Skeletal muscle satellite cell (primary cell): ENCODE measurements around the gene FBLN2.

Source experiments
- H3K27me3 ChIP-seq: 2 replicates; pipeline ENCODE4 v1.7.0; 2013; ENCODE audit warnings: low read length; ENCODE audit not compliant: control insufficient read depth, insufficient read depth
- H3K36me3 ChIP-seq: 2 replicates; pipeline ENCODE4 v1.7.0; 2013; ENCODE audit warnings: mild to moderate bottlenecking, control low read depth, low read length; ENCODE audit not compliant: insufficient read depth
- H3K4me1 ChIP-seq: 2 replicates; pipeline ENCODE4 v1.7.0; 2013; ENCODE audit warnings: low read length; ENCODE audit not compliant: control insufficient read depth, insufficient read depth
- H3K4me2 ChIP-seq: 2 replicates; pipeline ENCODE4 v1.7.0; 2013; ENCODE audit warnings: mild to moderate bottlenecking, low read length
- H3K4me3 ChIP-seq: 2 replicates; pipeline ENCODE4 v1.7.0; 2013; ENCODE audit warnings: low read length
- H3K9ac ChIP-seq: 2 replicates; pipeline ENCODE4 v1.7.0; 2013; ENCODE audit warnings: mild to moderate bottlenecking, low read depth, low read length, moderate library complexity
- H3K9me3 ChIP-seq: replicated peaks from 2 replicates; pipeline ENCODE4 v1.7.0; 2013; ENCODE audit warnings: mild to moderate bottlenecking, control low read depth, low read length

FBLN2 gene

DNA sequence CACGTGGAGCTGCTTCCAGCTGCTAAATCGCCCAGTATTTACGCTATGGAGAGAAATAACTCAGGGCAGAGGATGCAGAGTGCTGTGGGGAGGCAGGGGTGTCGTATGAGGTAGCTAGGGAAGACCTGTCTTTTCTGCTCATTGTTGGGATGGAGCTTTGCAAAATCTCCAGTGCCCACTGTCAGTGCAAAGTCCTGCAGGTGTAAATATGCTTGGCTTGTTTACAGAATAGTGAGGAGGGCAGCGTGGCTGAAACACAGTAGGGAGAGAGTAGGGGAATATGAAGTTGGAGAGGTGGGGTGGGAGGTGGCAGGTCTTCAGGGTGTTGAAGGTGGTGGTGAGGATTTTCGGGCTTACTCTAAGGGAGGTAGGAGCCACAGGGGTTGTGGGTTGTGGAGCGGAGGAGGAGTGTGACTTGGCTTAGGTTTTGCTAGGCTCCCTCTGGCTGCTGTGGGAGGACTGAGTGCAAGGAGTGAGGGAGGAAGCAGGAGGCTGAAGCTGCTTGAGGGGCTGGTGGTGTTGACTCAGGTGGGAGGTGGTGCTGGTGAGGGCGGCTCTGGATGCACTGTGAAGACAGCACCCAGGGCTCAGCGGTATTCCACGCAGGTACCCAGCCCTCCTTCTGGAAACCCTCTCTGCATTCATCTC, 125.7 kb downstream of the FBLN2 start:
- Histone ChIP-seq H3K9me3 (no peaks in the 10 kb centered on the region), H3K36me3 (no peaks in the 10 kb centered on the region), H3K4me1 (no peaks in the 10 kb centered on the region), H3K4me2 (no peak overlapping the region), H3K27me3 (no peaks in the 10 kb centered on the region), H3K4me3 (no peak overlapping the region), H3K9ac (no peak overlapping the region)

- H3K27me3 ChIP-seq = no peaks in the 10 kb centered on the region
- H3K4me1 ChIP-seq = no peaks in the 10 kb centered on the region
- no peaks in the 10 kb centered on the region for H3K36me3 ChIP-seq
- H3K4me3 ChIP-seq = no peak overlapping the region
- H3K9me3 ChIP-seq = no peaks in the 10 kb centered on the region
- no peak overlapping the region for H3K9ac ChIP-seq
- H3K4me2 ChIP-seq = no peak overlapping the region
These were observed 127.6 kb downstream of the FBLN2 start for GRCh38 chr3:13676356-13677017.

DNA sequence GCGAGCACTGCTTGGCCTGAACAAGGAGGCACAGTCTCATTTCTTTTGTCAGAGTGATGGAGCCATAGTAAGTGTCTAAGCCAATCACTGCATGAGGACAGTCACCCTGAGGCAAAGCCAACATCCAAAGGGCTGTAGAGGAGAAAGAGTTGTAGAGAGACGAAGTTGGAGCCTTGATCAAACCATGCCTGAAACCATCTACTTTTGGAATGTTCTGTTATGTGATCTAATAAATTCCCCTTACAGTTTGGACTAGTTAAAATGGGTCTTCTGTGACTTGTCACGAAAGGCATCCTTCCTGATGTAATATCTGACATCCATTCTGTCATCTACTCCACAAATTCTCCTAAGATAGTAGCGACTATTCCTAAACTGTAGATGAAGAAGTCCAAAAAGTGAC, 128.3 kb downstream of the FBLN2 start:
- H3K4me3 ChIP-seq = no peak overlapping the region
- no peaks in the 10 kb centered on the region for H3K36me3 ChIP-seq
- no peak overlapping the region for H3K4me2 ChIP-seq
- H3K4me1 ChIP-seq = no peaks in the 10 kb centered on the region
- peaks cover 5% of the 10 kb centered on the region for H3K9me3 ChIP-seq
- no peaks in the 10 kb centered on the region for H3K27me3 ChIP-seq
- no peak overlapping the region for H3K9ac ChIP-seq

- no peaks in the 10 kb centered on the region for H3K27me3 ChIP-seq
- no peak overlapping the region for H3K4me2 ChIP-seq
- no peaks in the 10 kb centered on the region for H3K36me3 ChIP-seq
- H3K9me3 ChIP-seq = peaks cover 6% of the 10 kb centered on the region
- H3K4me3 ChIP-seq = no peak overlapping the region
- H3K9ac ChIP-seq = no peak overlapping the region
- no peaks in the 10 kb centered on the region for H3K4me1 ChIP-seq
These were observed 133.0 kb downstream of the FBLN2 start for GRCh38 chr3:13681931-13682330.

DNA sequence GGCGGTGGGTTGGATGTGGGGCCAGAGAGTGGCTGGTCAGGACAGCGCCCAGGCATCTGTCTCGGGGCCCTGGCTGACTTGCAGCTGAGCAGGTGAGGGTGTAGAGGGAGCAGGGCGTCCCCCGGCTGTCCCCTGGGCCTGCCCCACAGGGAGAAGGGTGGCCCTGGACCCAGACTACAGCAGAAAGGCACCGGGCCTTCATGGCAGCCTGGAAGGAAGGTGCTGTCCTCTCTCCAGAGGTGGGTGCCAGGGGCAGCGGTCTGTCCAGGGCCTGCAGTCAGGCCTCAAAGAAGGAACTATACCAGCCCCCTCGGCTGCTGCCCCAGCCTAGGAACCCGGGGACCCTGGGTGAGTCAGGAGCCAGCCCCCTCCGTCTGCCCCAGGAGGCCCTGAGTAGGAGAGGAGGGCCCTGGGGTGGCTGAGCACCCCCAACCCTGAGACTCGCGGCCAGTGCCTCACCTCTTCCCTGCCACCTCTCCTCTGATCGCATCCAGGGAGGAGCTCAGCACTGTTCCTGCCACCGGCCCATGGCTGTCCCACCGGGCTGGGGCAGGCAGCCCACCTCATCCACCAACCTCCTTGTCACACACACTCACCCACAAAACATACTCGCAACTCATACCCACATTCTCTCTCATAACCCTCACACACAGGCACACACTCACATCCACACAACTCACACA, 133.5 kb downstream of the FBLN2 start:
- Histone ChIP-seq H3K4me1 (no peaks in the 10 kb centered on the region), H3K9me3 (peaks cover 6% of the 10 kb centered on the region), H3K36me3 (no peaks in the 10 kb centered on the region), H3K4me2 (no peak overlapping the region), H3K4me3 (no peak overlapping the region), H3K9ac (no peak overlapping the region), H3K27me3 (no peaks in the 10 kb centered on the region)

GRCh38 chr3:13683288-13683687, 134.4 kb downstream of the FBLN2 start:
- peaks cover 6% of the 10 kb centered on the region for H3K9me3 ChIP-seq
- no peak overlapping the region for H3K4me2 ChIP-seq
- H3K4me1 ChIP-seq = no peaks in the 10 kb centered on the region
- no peaks in the 10 kb centered on the region for H3K36me3 ChIP-seq
- H3K4me3 ChIP-seq = no peak overlapping the region
- no peaks in the 10 kb centered on the region for H3K27me3 ChIP-seq
- no peak overlapping the region for H3K9ac ChIP-seq

DNA sequence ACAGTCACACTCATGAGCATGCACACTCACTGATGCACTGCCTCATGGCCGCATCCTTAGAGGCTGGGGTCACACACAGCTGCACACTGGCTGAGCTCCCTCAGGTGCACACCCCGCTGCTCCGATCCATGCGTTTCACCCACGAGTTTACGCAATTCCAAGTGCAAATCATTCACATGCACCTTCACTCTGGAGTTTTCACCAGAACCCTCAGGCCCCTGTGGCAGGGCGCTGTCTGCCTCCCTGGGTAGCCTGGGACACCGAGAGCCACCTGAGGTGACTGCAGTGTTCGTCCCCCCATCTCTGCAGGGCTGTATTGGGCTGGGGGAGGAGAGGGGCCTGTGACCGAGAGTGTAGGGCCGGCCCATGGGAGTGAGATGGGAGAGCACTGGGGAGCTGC, 134.8 kb downstream of the FBLN2 start:
- no peaks in the 10 kb centered on the region for H3K36me3 ChIP-seq

GRCh38 chr3:13684350-13684749, 135.4 kb downstream of the FBLN2 start:
- H3K9me3 ChIP-seq = peaks cover 6% of the 10 kb centered on the region
- no peaks in the 10 kb centered on the region for H3K27me3 ChIP-seq
- H3K4me2 ChIP-seq = no peak overlapping the region
- no peak overlapping the region for H3K4me3 ChIP-seq
- no peaks in the 10 kb centered on the region for H3K36me3 ChIP-seq
- H3K4me1 ChIP-seq = no peaks in the 10 kb centered on the region
- no peak overlapping the region for H3K9ac ChIP-seq

More for the DNA sequence above, 134.8 kb downstream of the FBLN2 start:
- H3K4me1 ChIP-seq = no peaks in the 10 kb centered on the region
- no peaks in the 10 kb centered on the region for H3K27me3 ChIP-seq
- peaks cover 6% of the 10 kb centered on the region for H3K9me3 ChIP-seq
- H3K9ac ChIP-seq = no peak overlapping the region
- no peak overlapping the region for H3K4me2 ChIP-seq
- no peak overlapping the region for H3K4me3 ChIP-seq

GRCh38 chr3:13684854-13685253, 135.9 kb downstream of the FBLN2 start:
- no peaks in the 10 kb centered on the region for H3K36me3 ChIP-seq
- H3K27me3 ChIP-seq = no peaks in the 10 kb centered on the region
- no peak overlapping the region for H3K9ac ChIP-seq
- no peak overlapping the region for H3K4me2 ChIP-seq
- H3K9me3 ChIP-seq = peaks cover 6% of the 10 kb centered on the region
- H3K4me3 ChIP-seq = no peak overlapping the region
- no peaks in the 10 kb centered on the region for H3K4me1 ChIP-seq

- Histone ChIP-seq H3K4me3 (no peak overlapping the region), H3K9me3 (peaks cover 6% of the 10 kb centered on the region), H3K4me1 (no peaks in the 10 kb centered on the region), H3K27me3 (no peaks in the 10 kb centered on the region), H3K4me2 (no peak overlapping the region), H3K9ac (no peak overlapping the region), H3K36me3 (no peaks in the 10 kb centered on the region)
These were observed 136.8 kb downstream of the FBLN2 start for GRCh38 chr3:13685721-13686120.

GRCh38 chr3:13686367-13687160, 137.6 kb downstream of the FBLN2 start:
- Histone ChIP-seq H3K9me3 (peaks cover 6% of the 10 kb centered on the region), H3K9ac (no peak overlapping the region), H3K4me3 (no peak overlapping the region), H3K36me3 (no peaks in the 10 kb centered on the region), H3K4me1 (no peaks in the 10 kb centered on the region), H3K27me3 (no peaks in the 10 kb centered on the region), H3K4me2 (no peak overlapping the region)
